Neutrophil (primary cell): ENCODE results near the gene PNMT.
"Not testable (repeated sequence)": the region's sequence is repeated elsewhere in the genome, so short reads cannot be mapped to it uniquely, and the experiment has no call there.

Source experiments
- H3K27ac ChIP-seq: fragments of 200-600 bp; sonication (generic); 2 replicates; pipeline ENCODE4 v1.5.1; 2016; ENCODE audit warnings: mild to moderate bottlenecking, moderate library complexity
- H3K27me3 ChIP-seq: fragments of 200-600 bp; sonication (generic); 2 replicates; pipeline ENCODE4 v1.6.0; 2016; ENCODE audit warnings: mild to moderate bottlenecking
- H3K36me3 ChIP-seq: fragments of 200-600 bp; sonication (generic); 2 replicates; pipeline ENCODE4 v1.5.1; 2017
- H3K4me1 ChIP-seq, 2 experiments: fragments of 200-600 bp in 1 of 2; sonication (generic) in 1 of 2; 1 replicate in 1 of 2; 2 replicates in 1 of 2; pipeline versions ENCODE4 v1.5.1 to v1.6.1; 2013 to 2016; ENCODE audit warnings: low read depth in 1 of 2, low read length in 1 of 2, mild to moderate bottlenecking in 1 of 2, moderate library complexity in 1 of 2; ENCODE audit not compliant: control insufficient read depth in 1 of 2, insufficient read depth in 1 of 2
- H3K4me3 ChIP-seq, 2 experiments: fragments of 200-600 bp in 1 of 2; sonication (generic) in 1 of 2; 1 replicate in 1 of 2; 2 replicates in 1 of 2; pipeline ENCODE4 v1.5.1; 2013 to 2016; ENCODE audit warnings: low read depth in 1 of 2, low read length in 1 of 2, mild to moderate bottlenecking in 1 of 2, moderate library complexity in 1 of 2
- H3K9me3 ChIP-seq: fragments of 200-600 bp; sonication (generic); 2 replicates; pipeline ENCODE4 v1.5.1; 2016
- TF ChIP-seq, protein P1 (sequence below): fragments of 200-600 bp; sonication (generic); IDR thresholded peaks from 2 replicates; pipeline ENCODE4 v1.5.1; 2016; ENCODE audit warnings: antibody characterized with exemption

The PNMT gene

GRCh38 chr17:39696731-39697130, 28.5 kb downstream of the PNMT start:
- no peaks in the 10 kb centered on the region for H3K36me3 ChIP-seq
- no peak overlapping the region for H3K4me3 ChIP-seq
- H3K27ac ChIP-seq: no peak overlapping the region
- TF ChIP-seq, protein P1, sequence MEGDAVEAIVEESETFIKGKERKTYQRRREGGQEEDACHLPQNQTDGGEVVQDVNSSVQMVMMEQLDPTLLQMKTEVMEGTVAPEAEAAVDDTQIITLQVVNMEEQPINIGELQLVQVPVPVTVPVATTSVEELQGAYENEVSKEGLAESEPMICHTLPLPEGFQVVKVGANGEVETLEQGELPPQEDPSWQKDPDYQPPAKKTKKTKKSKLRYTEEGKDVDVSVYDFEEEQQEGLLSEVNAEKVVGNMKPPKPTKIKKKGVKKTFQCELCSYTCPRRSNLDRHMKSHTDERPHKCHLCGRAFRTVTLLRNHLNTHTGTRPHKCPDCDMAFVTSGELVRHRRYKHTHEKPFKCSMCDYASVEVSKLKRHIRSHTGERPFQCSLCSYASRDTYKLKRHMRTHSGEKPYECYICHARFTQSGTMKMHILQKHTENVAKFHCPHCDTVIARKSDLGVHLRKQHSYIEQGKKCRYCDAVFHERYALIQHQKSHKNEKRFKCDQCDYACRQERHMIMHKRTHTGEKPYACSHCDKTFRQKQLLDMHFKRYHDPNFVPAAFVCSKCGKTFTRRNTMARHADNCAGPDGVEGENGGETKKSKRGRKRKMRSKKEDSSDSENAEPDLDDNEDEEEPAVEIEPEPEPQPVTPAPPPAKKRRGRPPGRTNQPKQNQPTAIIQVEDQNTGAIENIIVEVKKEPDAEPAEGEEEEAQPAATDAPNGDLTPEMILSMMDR: no peak
- H3K27me3 ChIP-seq: peaks cover 54% of the 10 kb centered on the region
- no peaks in the 10 kb centered on the region for H3K4me1 ChIP-seq
- H3K9me3 ChIP-seq: no peaks in the 10 kb centered on the region

GRCh38 chr17:39697961-39698360, 29.7 kb downstream of the PNMT start:
- Histone ChIP-seq H3K4me1 (no peaks in the 10 kb centered on the region), H3K27ac (no peak overlapping the region), H3K4me3 (no peak overlapping the region), H3K9me3 (no peaks in the 10 kb centered on the region), H3K27me3 (peaks cover 67% of the 10 kb centered on the region), H3K36me3 (no peaks in the 10 kb centered on the region)
- TF ChIP-seq, protein P1: no peak

DNA sequence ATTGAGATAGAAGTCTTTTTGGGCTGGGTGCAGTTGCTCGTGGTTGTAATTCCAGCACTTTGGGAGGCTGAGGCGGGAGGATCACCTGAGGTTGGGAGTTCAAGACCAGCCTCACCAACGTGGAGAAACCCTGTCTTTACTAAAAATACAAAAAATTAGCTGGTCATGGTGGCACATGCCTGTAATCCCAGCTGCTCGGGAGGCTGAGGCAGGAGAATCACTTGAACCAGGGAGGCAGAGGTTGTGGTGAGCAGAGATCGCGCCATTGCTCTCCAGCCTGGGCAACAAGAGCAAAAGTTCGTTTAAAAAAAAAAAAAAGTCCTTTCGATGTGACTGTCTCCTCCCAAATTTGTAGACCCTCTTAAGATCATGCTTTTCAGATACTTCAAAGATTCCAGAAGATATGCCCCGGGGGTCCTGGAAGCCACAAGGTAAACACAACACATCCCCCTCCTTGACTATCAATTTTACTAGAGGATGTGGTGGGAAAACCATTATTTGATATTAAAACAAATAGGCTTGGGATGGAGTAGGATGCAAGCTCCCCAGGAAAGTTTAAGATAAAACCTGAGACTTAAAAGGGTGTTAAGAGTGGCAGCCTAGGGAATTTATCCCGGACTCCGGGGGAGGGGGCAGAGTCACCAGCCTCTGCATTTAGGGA, 31.0 kb downstream of the PNMT start:
- H3K36me3 ChIP-seq, H3K4me1 ChIP-seq, H3K27ac ChIP-seq, H3K4me3 ChIP-seq, H3K9me3 ChIP-seq: not testable (repeated sequence)
- H3K27me3 ChIP-seq: peaks cover 76% of the 10 kb centered on the region

DNA sequence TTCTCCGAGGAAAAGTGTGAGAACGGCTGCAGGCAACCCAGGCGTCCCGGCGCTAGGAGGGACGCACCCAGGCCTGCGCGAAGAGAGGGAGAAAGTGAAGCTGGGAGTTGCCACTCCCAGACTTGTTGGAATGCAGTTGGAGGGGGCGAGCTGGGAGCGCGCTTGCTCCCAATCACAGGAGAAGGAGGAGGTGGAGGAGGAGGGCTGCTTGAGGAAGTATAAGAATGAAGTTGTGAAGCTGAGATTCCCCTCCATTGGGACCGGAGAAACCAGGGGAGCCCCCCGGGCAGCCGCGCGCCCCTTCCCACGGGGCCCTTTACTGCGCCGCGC, 31.5 kb downstream of the PNMT start, which contains the start of gene ERBB2:
ERBB2 (plus strand) TSS at position 247 of the 330 bp plus-strand sequence. CDS start 175 bp downstream, outside the sequence.
- H3K27ac ChIP-seq: no peak within 1 kb of the TSS
- peaks cover 76% of the 10 kb centered on the region for H3K27me3 ChIP-seq
- H3K4me1 ChIP-seq: no peaks in the 10 kb centered on the region
- H3K36me3 ChIP-seq: no peaks in the 10 kb centered on the region
- H3K4me3 ChIP-seq: no peak within 1 kb of the TSS
- H3K9me3 ChIP-seq: no peaks in the 10 kb centered on the region
- TF ChIP-seq, protein P1: no peak

DNA sequence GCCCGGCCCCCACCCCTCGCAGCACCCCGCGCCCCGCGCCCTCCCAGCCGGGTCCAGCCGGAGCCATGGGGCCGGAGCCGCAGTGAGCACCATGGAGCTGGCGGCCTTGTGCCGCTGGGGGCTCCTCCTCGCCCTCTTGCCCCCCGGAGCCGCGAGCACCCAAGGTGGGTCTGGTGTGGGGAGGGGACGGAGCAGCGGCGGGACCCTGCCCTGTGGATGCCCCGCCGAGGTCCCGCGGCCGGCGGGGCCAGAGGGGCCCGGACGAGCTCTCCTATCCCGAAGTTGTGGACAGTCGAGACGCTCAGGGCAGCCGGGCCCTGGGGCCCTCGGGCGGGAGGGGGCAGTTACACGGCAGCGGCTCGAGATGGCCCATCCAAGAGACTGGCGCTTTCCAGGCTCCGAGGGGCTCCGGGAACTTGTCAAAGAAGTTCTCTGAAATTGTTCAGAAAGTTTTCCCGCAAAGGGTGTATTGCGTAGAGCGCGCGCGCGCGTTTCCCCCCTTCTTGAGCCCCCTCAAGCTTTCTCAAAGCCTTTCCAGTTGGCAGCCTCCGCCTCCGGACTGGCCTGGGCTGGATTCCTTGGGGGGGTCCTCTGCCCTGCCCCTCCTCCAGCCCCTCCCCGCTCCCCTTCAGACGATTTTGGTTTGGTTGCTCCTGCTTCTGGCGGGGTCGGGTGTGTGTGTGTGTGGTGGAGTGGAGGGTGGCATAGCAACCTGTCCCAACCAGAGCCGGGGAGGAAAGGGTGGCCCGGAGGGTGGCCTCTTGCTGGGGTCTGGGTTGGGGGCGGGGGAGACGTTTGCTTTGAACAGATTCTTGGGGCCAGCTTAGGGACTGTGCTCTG, 32.1 kb downstream of the PNMT start:
- Histone ChIP-seq H3K4me3 (no peak overlapping the region), H3K36me3 (no peaks in the 10 kb centered on the region), H3K9me3 (no peaks in the 10 kb centered on the region), H3K27me3 (peaks cover 76% of the 10 kb centered on the region), H3K27ac (no peak overlapping the region), H3K4me1 (no peaks in the 10 kb centered on the region)
- TF ChIP-seq, protein P1: no peak
